GM10248 (cell line): ENCODE measurements around the gene NOC4L.

Experiments
- CTCF ChIA-PET: fragments of 300-600 bp; sonication (Branson Sonifier 250); formaldehyde crosslinking; extraction: SDS; loops from one replicate; lab custom pipeline; 2021; ENCODE audit warnings: antibody characterized with exemption; lab: Yijun Ruan, JAX
- POLR2A ChIA-PET: fragments of 350-650 bp; sonication (Branson Sonifier 250); formaldehyde crosslinking; extraction: SDS; loops from one replicate; lab custom pipeline; 2020; ENCODE audit warnings: antibody characterized with exemption; lab: Yijun Ruan, JAX
- DNase-seq: peaks from one replicate; pipeline ENCODE4 v3.0.0; 2012; ENCODE audit errors: extremely low spot score
- TF ChIP-seq, protein P1 (sequence below): IDR thresholded peaks from 2 replicates; pipeline ENCODE4 v1.5.1; 2012; ENCODE audit warnings: mild to moderate bottlenecking, low read depth; ENCODE audit errors: extremely low read depth, missing control alignments, control extremely low read depth

Gene NOC4L

DNA sequence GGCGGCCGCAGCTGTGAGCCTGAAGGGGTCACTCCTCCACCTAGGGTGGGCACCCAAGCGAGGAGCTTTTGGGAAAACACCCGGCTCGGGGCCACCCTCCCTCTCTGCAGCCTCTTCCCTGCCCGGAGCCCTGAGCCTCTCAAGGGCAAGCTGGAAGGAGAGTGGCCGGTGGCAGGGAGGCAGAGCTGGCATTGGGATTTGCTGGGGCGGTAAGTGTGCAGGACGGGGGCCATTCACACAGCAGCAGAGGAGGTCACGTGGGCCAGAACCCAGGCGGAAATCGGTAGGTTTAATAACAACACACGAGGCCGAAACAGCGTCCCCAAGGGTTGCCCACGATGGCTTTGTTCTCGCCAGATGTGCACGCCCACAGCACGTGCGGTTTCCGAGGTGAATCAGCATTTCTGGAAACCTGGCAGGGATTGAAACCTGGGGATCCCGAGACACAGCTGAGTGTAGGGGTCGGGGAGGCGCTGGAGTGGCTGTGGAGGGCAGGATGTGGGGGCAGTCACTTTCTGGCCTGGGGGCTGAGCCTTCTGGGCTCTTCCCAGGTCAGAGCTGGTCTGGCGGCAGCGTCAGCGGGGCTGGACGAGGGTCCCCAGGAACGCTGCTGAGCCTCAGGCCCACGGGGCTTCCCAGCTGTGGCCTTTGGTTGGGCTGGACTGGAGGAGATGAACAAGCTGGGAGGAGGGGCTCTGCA, 23.5 kb downstream of the NOC4L start:
- TF ChIP-seq, protein P1, sequence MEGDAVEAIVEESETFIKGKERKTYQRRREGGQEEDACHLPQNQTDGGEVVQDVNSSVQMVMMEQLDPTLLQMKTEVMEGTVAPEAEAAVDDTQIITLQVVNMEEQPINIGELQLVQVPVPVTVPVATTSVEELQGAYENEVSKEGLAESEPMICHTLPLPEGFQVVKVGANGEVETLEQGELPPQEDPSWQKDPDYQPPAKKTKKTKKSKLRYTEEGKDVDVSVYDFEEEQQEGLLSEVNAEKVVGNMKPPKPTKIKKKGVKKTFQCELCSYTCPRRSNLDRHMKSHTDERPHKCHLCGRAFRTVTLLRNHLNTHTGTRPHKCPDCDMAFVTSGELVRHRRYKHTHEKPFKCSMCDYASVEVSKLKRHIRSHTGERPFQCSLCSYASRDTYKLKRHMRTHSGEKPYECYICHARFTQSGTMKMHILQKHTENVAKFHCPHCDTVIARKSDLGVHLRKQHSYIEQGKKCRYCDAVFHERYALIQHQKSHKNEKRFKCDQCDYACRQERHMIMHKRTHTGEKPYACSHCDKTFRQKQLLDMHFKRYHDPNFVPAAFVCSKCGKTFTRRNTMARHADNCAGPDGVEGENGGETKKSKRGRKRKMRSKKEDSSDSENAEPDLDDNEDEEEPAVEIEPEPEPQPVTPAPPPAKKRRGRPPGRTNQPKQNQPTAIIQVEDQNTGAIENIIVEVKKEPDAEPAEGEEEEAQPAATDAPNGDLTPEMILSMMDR = no peak
- ChIA-PET POLR2A (no interaction called here), CTCF (interaction anchor here (0.7 kb wide), 1 partner anchor 14 kb away, joined by 3 read pairs; no protein-coding TSS in a partner anchor)
- DNase-seq = no peak

DNA sequence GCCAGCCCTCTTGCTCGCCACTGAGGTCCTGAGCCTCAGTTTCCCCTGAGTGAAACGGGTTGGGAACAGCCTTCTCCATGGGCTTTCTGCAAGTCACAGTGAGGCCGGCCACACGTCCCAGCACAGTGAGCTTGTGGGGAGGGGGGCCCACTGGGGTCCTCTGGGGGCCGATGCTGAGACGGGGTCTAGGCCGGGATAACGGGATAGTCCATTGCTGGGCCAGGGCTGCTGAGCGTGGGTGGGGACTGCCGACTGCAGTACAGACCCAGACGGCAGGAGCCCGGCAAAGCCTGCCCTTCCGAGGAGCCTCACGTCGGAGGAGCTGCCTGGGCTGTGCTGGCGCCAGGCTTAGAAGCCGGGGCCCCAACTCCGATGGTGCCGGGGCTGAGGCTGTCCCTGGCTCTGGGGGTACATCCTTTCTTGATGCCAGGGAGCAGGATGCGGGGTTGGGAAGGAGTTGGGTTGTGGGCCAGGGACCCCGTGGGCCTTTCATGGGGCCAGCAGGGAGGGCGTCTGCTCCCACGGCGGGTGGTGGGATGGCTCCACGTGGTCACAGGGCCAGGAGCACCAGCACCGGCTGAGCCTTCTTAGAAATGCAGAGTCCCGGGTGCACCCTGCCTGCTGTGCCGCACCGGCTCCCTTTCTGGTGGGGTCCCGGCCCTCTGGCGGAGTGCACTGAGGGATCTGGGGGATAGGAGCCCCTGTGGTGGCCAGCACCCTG, 24.2 kb downstream of the NOC4L start:
- ChIA-PET POLR2A (no interaction called here), CTCF (interaction anchor here (0.6 to 0.7 kb wide), 2 partner anchors 14 to 15 kb away, joined by 3 read pairs; no protein-coding TSS in a partner anchor)
- DNase-seq = no peak
- TF ChIP-seq, protein P1 = no peak

DNA sequence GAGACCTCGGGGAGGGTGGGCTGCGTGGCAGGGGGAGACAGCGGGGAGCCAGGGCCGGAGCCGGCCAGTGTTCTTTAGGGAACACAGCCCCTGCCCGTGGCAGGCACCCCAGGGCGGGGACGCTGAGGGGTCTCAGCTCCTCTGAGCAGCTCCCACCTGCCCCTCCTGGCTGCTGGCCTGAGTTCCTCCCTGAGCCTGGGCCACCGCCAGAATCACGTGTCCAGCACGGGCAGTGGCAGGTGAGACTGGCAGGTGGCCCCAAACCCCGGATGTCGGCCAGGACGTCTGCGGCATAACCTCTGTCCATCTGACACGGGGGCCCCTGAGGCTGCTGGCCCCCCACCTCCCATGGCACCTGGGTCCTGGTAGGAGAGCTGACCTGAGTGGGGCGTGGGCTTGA, 25.1 kb downstream of the NOC4L start:
- TF ChIP-seq, protein P1 = no peak
- ChIA-PET POLR2A (no interaction called here), CTCF (interaction anchor here (0.6 kb wide), 1 partner anchor 16 kb away, joined by 3 read pairs; no protein-coding TSS in a partner anchor)
- no peak for DNase-seq

DNA sequence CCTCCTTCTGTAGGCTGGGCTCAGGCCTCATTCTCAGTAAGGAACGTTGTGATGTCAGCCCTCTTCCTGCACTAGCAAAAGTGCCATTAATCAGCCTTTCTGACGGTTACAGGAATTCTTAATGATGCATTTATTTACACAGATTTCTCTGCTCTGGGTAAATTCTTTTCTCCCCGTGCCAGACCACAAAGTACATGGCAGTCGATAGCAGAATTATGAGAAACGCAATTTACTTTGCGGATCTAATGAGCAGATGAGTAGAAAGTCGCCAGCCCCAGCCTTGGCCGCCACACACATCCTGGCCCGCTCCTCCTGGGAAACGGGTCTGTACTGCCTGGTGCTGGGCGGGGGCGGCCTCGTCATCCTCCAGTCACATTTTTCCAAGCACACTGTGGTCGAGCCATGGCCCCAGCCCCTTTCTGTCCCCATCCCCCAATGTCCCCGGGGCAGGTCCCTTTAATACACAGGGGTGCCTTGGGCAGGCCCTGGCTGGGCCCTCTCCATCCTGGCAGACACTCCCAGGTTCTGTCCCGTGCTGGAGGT, 25.9 kb downstream of the NOC4L start:
- no peak for DNase-seq
- TF ChIP-seq, protein P1 = no peak
- ChIA-PET CTCF (no interaction called here), POLR2A (no interaction called here)

DNA sequence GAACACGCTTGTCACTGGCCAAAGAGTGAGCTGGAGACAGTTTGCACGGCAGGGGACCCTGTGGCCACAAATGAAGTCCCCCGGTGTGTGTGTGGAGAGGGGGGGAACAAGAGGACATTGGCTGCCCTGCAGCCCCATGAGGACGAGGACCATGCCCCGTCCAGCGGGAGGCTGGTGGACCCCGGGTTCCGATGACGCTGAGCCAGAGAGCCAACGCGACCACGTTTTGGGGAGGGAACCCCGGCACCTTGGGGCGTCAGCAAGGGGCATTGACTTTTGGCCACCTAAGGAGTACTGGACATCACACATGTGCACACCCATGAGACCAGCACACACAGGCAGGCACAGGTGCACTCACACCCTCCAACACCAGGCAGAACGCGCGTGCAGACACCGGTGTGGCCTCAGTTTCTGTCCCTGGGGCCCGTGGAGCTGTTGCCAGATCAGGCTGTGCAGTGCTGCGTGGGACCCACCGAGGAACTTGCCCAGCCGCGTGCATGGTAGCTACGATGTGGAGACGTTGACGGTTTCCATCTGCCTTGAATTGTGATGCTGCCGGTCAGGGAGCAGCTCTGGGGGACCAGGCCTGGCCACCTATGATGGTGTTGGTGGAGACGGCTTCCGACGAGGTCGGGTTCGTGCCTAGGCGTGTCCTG, 26.5 kb downstream of the NOC4L start:
- POLR2A ChIA-PET = no interaction called here
- TF ChIP-seq, protein P1 = no peak
- DNase-seq = no peak
- CTCF ChIA-PET = no interaction called here
